ENCODE results near the gene ORC3. TPM values are rescaled to one million over a fixed set of nuclear protein-coding genes. Genes with fewer than 3 reads are reported as not detected.

Gene ORC3
- total and polyA plus RNA-seq, 12 donors: 21.1 to 61.3 (median 30.6) TPM

- TF ChIP-seq POLR2A (IDR thresholded peaks at IDR 0.05) (no peak), CTCF (IDR thresholded peaks at IDR 0.05) (no peak)
- Histone ChIP-seq H3K9me3 (replicated peaks in 1 of 3) (no peaks in the 10 kb centered on the region), H3K27ac (no peak overlapping the region), H3K27me3 (no peaks in the 10 kb centered on the region), H3K4me1 (replicated peaks in 1 of 2) (peaks cover 0 to 6% of the 10 kb centered on the region in 2 donors), H3K4me3 (no peak overlapping the region), H3K36me3 (replicated peaks in 1 of 2) (no peaks in the 10 kb centered on the region)
- intact Hi-C loops (cut with DNase I): loop anchor here in 1 of 2 donors (2.0 kb wide), 1 partner anchor 14 kb away; no protein-coding TSS in a partner anchor
- no peak for DNase-seq
- whole genome bisulfite sequencing, 4 donors: 40 to 73% (median 64%) methylated on average over 1 of the region's 1 CpG
These were observed 55.1 kb downstream of the ORC3 start for GRCh38 chr6:87645080-87645479.

GRCh38 chr6:87653074-87653962 is 63.4 kb downstream of the ORC3 start:
- peak in 6 of 7 donors; percentile 43 to 82 (median 56) for DNase-seq
- Histone ChIP-seq H3K27me3 (no peaks in the 10 kb centered on the region), H3K27ac (peak overlapping the region in 1 of 5 donors; percentile 57), H3K4me3 (no peak overlapping the region), H3K36me3 (replicated peaks in 1 of 2) (no peaks in the 10 kb centered on the region), H3K9me3 (replicated peaks in 1 of 3) (no peaks in the 10 kb centered on the region), H3K4me1 (replicated peaks in 1 of 2) (peaks cover under 1 to 6% of the 10 kb centered on the region in 2 donors)
- intact Hi-C loops (cut with DNase I): no loop called here
- WGBS, 4 donors: 56 to 66% (median 61%) methylated on average over 3 of the region's 3 CpGs
- TF ChIP-seq CTCF (IDR thresholded peaks at IDR 0.05): no peak
- TF ChIP-seq POLR2A (IDR thresholded peaks at IDR 0.05): no peak

GRCh38 chr6:87654122-87654521 is 64.2 kb downstream of the ORC3 start:
- no peak overlapping the region for H3K27ac ChIP-seq
- intact Hi-C loops (cut with DNase I): no loop called here
- DNase-seq: no peak
- peaks cover 5 to 11% of the 10 kb centered on the region in 2 donors for H3K4me1 ChIP-seq (replicated peaks in 1 of 2)
- WGBS, 4 donors: 98 to 100% (median 100%) methylated on average over 1 of the region's 1 CpG
- H3K27me3 ChIP-seq: no peaks in the 10 kb centered on the region
- no peaks in the 10 kb centered on the region for H3K9me3 ChIP-seq (replicated peaks in 1 of 3)
- H3K36me3 ChIP-seq (replicated peaks in 1 of 2): no peaks in the 10 kb centered on the region
- no peak overlapping the region for H3K4me3 ChIP-seq
- TF ChIP-seq CTCF (IDR thresholded peaks at IDR 0.05): no peak
- TF ChIP-seq POLR2A (IDR thresholded peaks at IDR 0.05): no peak

- H3K4me1 ChIP-seq (replicated peaks in 1 of 2): peaks cover 12 to 15% of the 10 kb centered on the region in 2 donors
- WGBS, 4 donors: 59 to 67% (median 60%) methylated on average over 2 of the region's 2 CpGs
- no peaks in the 10 kb centered on the region for H3K27me3 ChIP-seq
- no peak for DNase-seq
- no peak overlapping the region for H3K27ac ChIP-seq
- H3K4me3 ChIP-seq: no peak overlapping the region
- intact Hi-C loops (cut with DNase I): no loop called here
- H3K36me3 ChIP-seq (replicated peaks in 1 of 2): no peaks in the 10 kb centered on the region
- H3K9me3 ChIP-seq (replicated peaks in 1 of 3): no peaks in the 10 kb centered on the region
- TF ChIP-seq CTCF (IDR thresholded peaks at IDR 0.05): no peak
- TF ChIP-seq POLR2A (IDR thresholded peaks at IDR 0.05): no peak
These were observed 65.0 kb downstream of the ORC3 start for GRCh38 chr6:87654875-87655454.

Measured in adrenal gland (tissue), 12 donors.